ENCODE measurements around the gene SPOCK1.

DNA sequence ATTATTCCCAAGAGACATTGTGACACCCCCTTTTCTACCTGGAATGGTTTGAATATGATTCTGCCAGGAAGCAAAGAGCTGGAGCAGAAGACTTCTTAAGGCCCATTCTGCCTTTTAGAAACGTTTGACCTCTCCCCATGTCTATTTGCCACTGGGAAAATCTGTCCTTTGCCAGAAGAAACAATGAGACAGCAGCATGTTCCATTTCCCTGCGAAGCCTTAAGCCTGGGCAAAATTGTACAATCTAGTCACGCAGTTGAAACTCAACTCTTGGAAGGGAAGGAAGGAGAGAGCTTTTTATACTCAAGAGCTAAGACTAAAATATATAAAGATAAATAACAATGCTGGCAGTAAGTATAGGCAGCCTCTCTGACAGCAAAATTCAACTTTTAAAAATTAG is 22.1 kb upstream of the SPOCK1 start:
- TF ChIP-seq CTCF (conservative IDR thresholded peaks at IDR 0.05; ENCODE audit: low read depth, low read length): no peak
- TF ChIP-seq EZH2 (IDR thresholded peaks at IDR 0.05; ENCODE audit: low read length, unreplicated experiment): no peak
- TF ChIP-seq EZH2phosphoT487 (IDR thresholded peaks at IDR 0.05; ENCODE audit: borderline replicate concordance, low read length): no peak
